SK-N-SH treated with all-trans-retinoic acid at 6 μM for 48 hours (cell line): ENCODE data around the gene MKKS.
A peak's percentile ranks its signal among the peaks of the same experiment; 100 is the strongest.

Experiments used
- ATAC-seq: fragments of 200-7000 bp; cut with Tn5 transposase; 3 replicates; pipeline ENCODE4 v1.9.1; 2020; ENCODE audit warnings: mild to moderate bottlenecking, moderate library complexity
- ARNTL ChIP-seq: fragments of 450-650 bp; formaldehyde crosslinking; IDR thresholded peaks from 2 replicates; pipeline ENCODE4 v1.5.0; 2020; ENCODE audit warnings: low read depth, mild to moderate bottlenecking, moderate library complexity, borderline replicate concordance
- BACH2 ChIP-seq: fragments of 250-450 bp; sonication (Bioruptor Pico); IDR thresholded peaks from 2 replicates; pipeline ENCODE4 v1.9.0; 2021; ENCODE audit warnings: mild to moderate bottlenecking, borderline replicate concordance
- ESRRG ChIP-seq: fragments of 250-450 bp; sonication (Bioruptor Pico); IDR thresholded peaks from 2 replicates; pipeline ENCODE4 v1.6.1; 2021; ENCODE audit warnings: mild to moderate bottlenecking
- GLIS3 ChIP-seq: fragments of 250-450 bp; sonication (Bioruptor Pico); IDR thresholded peaks from 2 replicates; pipeline ENCODE4 v1.5.0; 2020; ENCODE audit warnings: mild to moderate bottlenecking, moderate library complexity
- ISL1 ChIP-seq: fragments of 250-450 bp; sonication (Bioruptor Pico); IDR thresholded peaks from 2 replicates; pipeline ENCODE4 v2.1.2; 2022; ENCODE audit warnings: mild to moderate bottlenecking, moderate library complexity
- OSR1 ChIP-seq: fragments of 250-450 bp; sonication (Bioruptor Pico); IDR thresholded peaks from 2 replicates; pipeline ENCODE4 v1.8.0; 2022; ENCODE audit warnings: moderate library complexity, mild to moderate bottlenecking, inconsistent platforms
- PATZ1 ChIP-seq: fragments of 250-450 bp; sonication (Bioruptor Pico); IDR thresholded peaks from 2 replicates; pipeline ENCODE4 v1.8.0; 2020; ENCODE audit warnings: mild to moderate bottlenecking, moderate library complexity, borderline replicate concordance
- POU6F1 ChIP-seq: fragments of 250-450 bp; sonication (Bioruptor Pico); IDR thresholded peaks from 2 replicates; pipeline ENCODE4 v1.8.0; 2021; ENCODE audit warnings: low read depth, mild to moderate bottlenecking, moderate library complexity, borderline replicate concordance
- PPARA ChIP-seq: fragments of 250-450 bp; sonication (Bioruptor Pico); IDR thresholded peaks from 2 replicates; pipeline ENCODE4 v1.5.0; 2020; ENCODE audit warnings: mild to moderate bottlenecking, borderline replicate concordance
- RARB ChIP-seq: fragments of 250-450 bp; sonication (Bioruptor Pico); IDR thresholded peaks from 2 replicates; pipeline ENCODE4 v1.8.0; 2021; ENCODE audit warnings: mild to moderate bottlenecking, moderate library complexity
- SNAI2 ChIP-seq: fragments of 250-450 bp; sonication (Bioruptor Pico); IDR thresholded peaks from 2 replicates; pipeline ENCODE4 v1.5.0; 2020; ENCODE audit warnings: mild to moderate bottlenecking, moderate library complexity
- TCF4 ChIP-seq: fragments of 250-450 bp; sonication (Bioruptor Pico); IDR thresholded peaks from 2 replicates; pipeline ENCODE4 v1.8.0; 2021; ENCODE audit warnings: mild to moderate bottlenecking, moderate library complexity, borderline replicate concordance
- TOX ChIP-seq: fragments of 250-450 bp; sonication (Bioruptor Pico); IDR thresholded peaks from 2 replicates; pipeline ENCODE4 v1.8.0; 2021; ENCODE audit warnings: mild to moderate bottlenecking, moderate library complexity, borderline replicate concordance
- TSHZ2 ChIP-seq: fragments of 250-450 bp; sonication (Bioruptor Pico); IDR thresholded peaks from 2 replicates; pipeline ENCODE4 v1.5.0; 2020; ENCODE audit warnings: mild to moderate bottlenecking, moderate library complexity
- ZFP3 ChIP-seq: fragments of 250-450 bp; sonication (Bioruptor Pico); IDR thresholded peaks from 2 replicates; pipeline ENCODE4 v1.5.0; 2020; ENCODE audit warnings: mild to moderate bottlenecking, moderate library complexity
- ZFP30 ChIP-seq: fragments of 450-650 bp; formaldehyde crosslinking; IDR thresholded peaks from 2 replicates; pipeline ENCODE4 v1.5.0; 2022; ENCODE audit warnings: mild to moderate bottlenecking, moderate library complexity
- ZNF565 ChIP-seq: fragments of 450-650 bp; formaldehyde crosslinking; conservative IDR thresholded peaks from 2 replicates; pipeline ENCODE4 v1.5.0; 2020; ENCODE audit warnings: low read depth, mild to moderate bottlenecking, moderate library complexity
- ZNF70 ChIP-seq: fragments of 450-650 bp; formaldehyde crosslinking; IDR thresholded peaks from 2 replicates; pipeline ENCODE4 v1.5.0; 2020; ENCODE audit warnings: mild to moderate bottlenecking, moderate library complexity
- ZNF8 ChIP-seq: fragments of 450-650 bp; formaldehyde crosslinking; IDR thresholded peaks from 2 replicates; pipeline ENCODE4 v1.5.0; 2020; ENCODE audit warnings: mild to moderate bottlenecking, moderate library complexity
- TF ChIP-seq, protein P1 (sequence below): fragments of 250-450 bp; sonication (Bioruptor Pico); IDR thresholded peaks from 2 replicates; pipeline ENCODE4 v1.5.1; 2021; ENCODE audit warnings: mild to moderate bottlenecking, moderate library complexity

MKKS gene

GRCh38 chr20:10466855-10467254 is 32.8 kb upstream of the MKKS start:
- no peak for TF ChIP-seq BACH2
- TF ChIP-seq, protein P1, sequence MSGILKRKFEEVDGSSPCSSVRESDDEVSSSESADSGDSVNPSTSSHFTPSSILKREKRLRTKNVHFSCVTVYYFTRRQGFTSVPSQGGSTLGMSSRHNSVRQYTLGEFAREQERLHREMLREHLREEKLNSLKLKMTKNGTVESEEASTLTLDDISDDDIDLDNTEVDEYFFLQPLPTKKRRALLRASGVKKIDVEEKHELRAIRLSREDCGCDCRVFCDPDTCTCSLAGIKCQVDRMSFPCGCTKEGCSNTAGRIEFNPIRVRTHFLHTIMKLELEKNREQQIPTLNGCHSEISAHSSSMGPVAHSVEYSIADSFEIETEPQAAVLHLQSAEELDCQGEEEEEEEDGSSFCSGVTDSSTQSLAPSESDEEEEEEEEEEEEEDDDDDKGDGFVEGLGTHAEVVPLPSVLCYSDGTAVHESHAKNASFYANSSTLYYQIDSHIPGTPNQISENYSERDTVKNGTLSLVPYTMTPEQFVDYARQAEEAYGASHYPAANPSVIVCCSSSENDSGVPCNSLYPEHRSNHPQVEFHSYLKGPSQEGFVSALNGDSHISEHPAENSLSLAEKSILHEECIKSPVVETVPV (CRISPR knock-in tag): no peak
- TF ChIP-seq ARNTL (CRISPR knock-in tag): no peak
- TF ChIP-seq ZNF565 (CRISPR knock-in tag): no peak
- TF ChIP-seq PATZ1 (CRISPR knock-in tag): no peak
- no peak for TF ChIP-seq OSR1 (CRISPR knock-in tag)
- no peak for TF ChIP-seq ESRRG (CRISPR knock-in tag)
- no peak for TF ChIP-seq SNAI2 (CRISPR knock-in tag)
- no peak for TF ChIP-seq TSHZ2
- no peak for TF ChIP-seq PPARA (CRISPR knock-in tag)
- TF ChIP-seq ZNF70 (CRISPR knock-in tag): no peak

GRCh38 chr20:10466325-10466724 is 32.3 kb upstream of the MKKS start:
- no peak for TF ChIP-seq ZFP30
- TF ChIP-seq ISL1 (CRISPR knock-in tag): 0 out of 2 replicates have a peak, but pooled peaks have one; percentile 28
- no peak for TF ChIP-seq PATZ1 (CRISPR knock-in tag)
- TF ChIP-seq, protein P1 (CRISPR knock-in tag): no peak
- TF ChIP-seq OSR1 (CRISPR knock-in tag): no peak
- TF ChIP-seq RARB (CRISPR knock-in tag): no peak
- no peak for TF ChIP-seq POU6F1 (CRISPR knock-in tag)
- no peak for TF ChIP-seq BACH2
- no peak for TF ChIP-seq SNAI2 (CRISPR knock-in tag)
- ATAC-seq: no peak; the same call in 2 of the 3 replicates

More at GRCh38 chr20:10466855-10467254, 32.8 kb upstream of the MKKS start:
- no peak for ATAC-seq

DNA sequence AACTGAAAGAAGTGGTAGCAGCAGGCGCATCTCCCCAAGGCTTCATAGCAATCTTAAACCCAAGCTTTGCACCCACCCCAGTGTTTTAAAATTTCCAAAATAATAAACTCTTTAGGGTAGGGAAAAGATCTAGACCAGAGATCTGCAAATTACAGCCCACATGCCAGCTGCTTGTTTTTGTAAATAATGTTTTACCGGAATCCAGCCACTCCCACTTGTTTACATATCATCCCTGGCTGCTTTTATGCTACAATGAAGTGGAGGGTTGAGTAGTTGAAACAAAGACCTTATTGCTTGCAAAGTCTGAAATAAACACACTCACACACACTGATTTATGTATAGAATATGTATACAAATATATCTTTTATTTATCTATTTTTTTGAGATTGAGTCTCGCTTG is 31.1 kb upstream of the MKKS start:
- no peak for ATAC-seq
- TF ChIP-seq GLIS3 (no peak), ZNF8 (CRISPR knock-in tag) (no peak), ZNF70 (CRISPR knock-in tag) (no peak), RARB (CRISPR knock-in tag) (no peak), ISL1 (CRISPR knock-in tag) (no peak), TOX (CRISPR knock-in tag) (no peak), SNAI2 (CRISPR knock-in tag) (no peak), ZFP3 (CRISPR knock-in tag) (no peak), TCF4 (CRISPR knock-in tag) (no peak), POU6F1 (CRISPR knock-in tag) (no peak), ARNTL (CRISPR knock-in tag) (no peak), PATZ1 (CRISPR knock-in tag) (no peak)
- TF ChIP-seq, protein P1 (CRISPR knock-in tag): no peak
